CD4-positive, alpha-beta T cell treated with Interleukin-17A for 4 hours (primary cell): ENCODE measurements around the gene HLA-G.
"Not testable (repeated sequence)": the region's sequence is repeated elsewhere in the genome, so short reads cannot be mapped to it uniquely, and the experiment has no call there.

ENCODE experiments used
- DNase-seq: peaks from one replicate; pipeline ENCODE4 v3.0.0-alpha.2; 2020; ENCODE audit warnings: mixed read lengths

Gene HLA-G

GRCh38 chr6:29875257-29875656 is 47.6 kb downstream of the HLA-G start:
- DNase-seq, result no peak

GRCh38 chr6:29875734-29876133 is 48.1 kb downstream of the HLA-G start:
- not testable (repeated sequence) for DNase-seq
